Mesenchymal stem cell (in vitro differentiated cells and primary cell): ENCODE data around the gene GRB14.

Source experiments
- DNase-seq: peaks from one replicate; pipeline ENCODE4 v3.0.0-alpha.2; 2013
- H2AFZ ChIP-seq: one replicate; pipeline ENCODE4 v1.6.1; 2013; ENCODE audit warnings: low read depth, mild to moderate bottlenecking, control low read depth, inconsistent platforms, low read length, moderate library complexity
- H2AK5ac ChIP-seq: 2 replicates; pipeline ENCODE4 v1.6.1; 2013; ENCODE audit warnings: low read length, moderate library complexity, mild to moderate bottlenecking, inconsistent platforms; ENCODE audit not compliant: severe bottlenecking
- H2BK120ac ChIP-seq: one replicate; pipeline ENCODE4 v1.6.1; 2013; ENCODE audit warnings: low read depth, mild to moderate bottlenecking, inconsistent platforms, low read length, moderate library complexity
- H2BK12ac ChIP-seq, 2 experiments: one replicate each; pipeline ENCODE4 v1.6.1; 2013; ENCODE audit warnings: inconsistent platforms in 2 of 2, low read length in 2 of 2, mild to moderate bottlenecking in 2 of 2, moderate library complexity in 2 of 2, control low read depth in 1 of 2
- H2BK15ac ChIP-seq: one replicate; pipeline ENCODE4 v1.6.1; 2013; ENCODE audit warnings: mild to moderate bottlenecking, low read depth, inconsistent platforms; ENCODE audit not compliant: poor library complexity, severe bottlenecking
- H2BK5ac ChIP-seq: 2 replicates; pipeline ENCODE4 v1.6.1; 2013; ENCODE audit warnings: low read depth, mild to moderate bottlenecking, low read length, control low read depth, inconsistent platforms; ENCODE audit not compliant: poor library complexity, severe bottlenecking
- H3K14ac ChIP-seq, 2 experiments: one replicate each; pipeline ENCODE4 v1.6.1; 2013; ENCODE audit warnings: inconsistent platforms in 2 of 2, low read length in 2 of 2, control low read depth in 1 of 2, mild to moderate bottlenecking in 1 of 2, moderate library complexity in 1 of 2
- H3K18ac ChIP-seq, 2 experiments: one replicate each; pipeline ENCODE4 v1.6.1; 2013; ENCODE audit warnings: inconsistent platforms in 2 of 2, low read length in 2 of 2, control low read depth in 1 of 2, low read depth in 1 of 2, mild to moderate bottlenecking in 1 of 2
- H3K23ac ChIP-seq, 2 experiments: one replicate each; pipeline ENCODE4 v1.6.1; 2013; ENCODE audit warnings: inconsistent platforms in 2 of 2, low read length in 2 of 2, mild to moderate bottlenecking in 2 of 2, moderate library complexity in 2 of 2, control low read depth in 1 of 2
- H3K27ac ChIP-seq: 2 replicates; pipeline ENCODE4 v1.5.1; 2013; ENCODE audit warnings: mild to moderate bottlenecking, moderate library complexity, low read length, control low read depth, inconsistent platforms; ENCODE audit not compliant: poor library complexity, severe bottlenecking
- H3K27me3 ChIP-seq, 2 experiments: 2 replicates each; pipeline versions ENCODE4 v1.6.1 to v1.7.0; 2013; ENCODE audit warnings: low read length in 2 of 2, mild to moderate bottlenecking in 2 of 2, moderate library complexity in 2 of 2, control low read depth in 1 of 2, inconsistent platforms in 1 of 2; ENCODE audit not compliant: control insufficient read depth in 1 of 2, insufficient read depth in 1 of 2
- H3K36me3 ChIP-seq, 2 experiments: 2 replicates each; pipeline versions ENCODE4 v1.6.1 to v1.7.0; 2013; ENCODE audit warnings: low read length in 2 of 2, control low read depth in 1 of 2, inconsistent platforms in 1 of 2, low read depth in 1 of 2, mild to moderate bottlenecking in 1 of 2; ENCODE audit not compliant: insufficient read depth in 2 of 2, control insufficient read depth in 1 of 2
- H3K4ac ChIP-seq, 2 experiments: one replicate each; pipeline ENCODE4 v1.6.1; 2013; ENCODE audit warnings: inconsistent platforms in 2 of 2, low read length in 2 of 2, mild to moderate bottlenecking in 2 of 2, moderate library complexity in 2 of 2, control low read depth in 1 of 2, low read depth in 1 of 2
- H3K4me1 ChIP-seq: 2 replicates; pipeline ENCODE4 v1.6.1; 2013; ENCODE audit warnings: low read depth, low read length, control low read depth; ENCODE audit not compliant: control insufficient read depth, insufficient read depth
- H3K4me2 ChIP-seq: 2 replicates; pipeline ENCODE4 v1.6.1; 2013; ENCODE audit warnings: low read length, mild to moderate bottlenecking, inconsistent platforms; ENCODE audit not compliant: poor library complexity, severe bottlenecking
- H3K4me3 ChIP-seq, 2 experiments: 2 replicates each; pipeline versions ENCODE4 v1.5.1 to v1.7.0; 2013; ENCODE audit warnings: low read length in 2 of 2, mild to moderate bottlenecking in 2 of 2, control low read depth in 1 of 2, low read depth in 1 of 2; ENCODE audit not compliant: insufficient read depth in 1 of 2
- H3K79me1 ChIP-seq: replicated peaks from 2 replicates; pipeline ENCODE4 v1.6.1; 2013; ENCODE audit warnings: mild to moderate bottlenecking, control low read depth, low read length, inconsistent platforms; ENCODE audit not compliant: poor library complexity, severe bottlenecking
- H3K9ac ChIP-seq: 2 replicates; pipeline ENCODE4 v1.7.0; 2013; ENCODE audit warnings: mild to moderate bottlenecking, low read length, moderate library complexity
- H3K9me3 ChIP-seq: 2 replicates; pipeline ENCODE4 v1.7.0; 2013; ENCODE audit warnings: mild to moderate bottlenecking, low read length; ENCODE audit not compliant: control insufficient read depth
- H4K8ac ChIP-seq: one replicate; pipeline ENCODE4 v1.6.1; 2013; ENCODE audit warnings: inconsistent platforms, mild to moderate bottlenecking, low read length, moderate library complexity
- H4K91ac ChIP-seq: one replicate; pipeline ENCODE4 v1.6.1; 2013; ENCODE audit warnings: mild to moderate bottlenecking, low read length, inconsistent platforms
- WGBS: methylation state at CpG from one replicate; pipeline ENCODE4 v1.1.7; 2013; ENCODE audit warnings: mixed read lengths; 5-methylcytosine and 5-hydroxymethylcytosine counted together

The GRB14 gene

DNA sequence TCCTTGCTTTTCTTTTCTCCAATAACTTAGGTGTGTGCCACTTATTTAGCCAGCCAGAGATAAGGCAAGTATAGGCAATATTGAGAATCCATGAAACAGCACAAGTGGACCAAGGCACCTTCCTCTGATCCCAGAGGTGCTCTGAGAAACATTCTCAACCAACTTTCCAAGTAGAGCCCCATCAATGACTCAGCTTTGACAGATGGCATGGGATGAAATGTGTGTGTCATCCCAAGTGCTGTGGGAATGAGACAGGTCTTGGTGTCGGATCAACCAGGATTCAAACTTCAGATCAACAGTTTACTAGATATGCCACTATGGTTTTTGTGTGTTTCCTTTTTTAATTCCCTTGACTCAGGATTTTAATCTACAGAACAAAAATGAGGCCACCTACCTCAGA is 164.0 kb downstream of the GRB14 start:
- no peak overlapping the region for H3K4me2 ChIP-seq
- no peak overlapping the region for H3K9ac ChIP-seq
- no peak for DNase-seq
- no peak overlapping the region for H3K4me3 ChIP-seq
- no peak overlapping the region for H2BK5ac ChIP-seq
- H3K27me3 ChIP-seq, result no peaks in the 10 kb centered on the region
- 88% methylated on average over 1 of the region's 1 CpG for WGBS
- H3K27ac ChIP-seq, result no peak overlapping the region
- H3K18ac ChIP-seq, result no peak overlapping the region
- H4K8ac ChIP-seq, result no peak overlapping the region
- no peak overlapping the region for H2BK120ac ChIP-seq
- no peak overlapping the region for H4K91ac ChIP-seq
- H3K9me3 ChIP-seq, result no peaks in the 10 kb centered on the region
- no peaks in the 10 kb centered on the region for H3K36me3 ChIP-seq
- H3K23ac ChIP-seq, result no peak overlapping the region
- no peak overlapping the region for H2AFZ ChIP-seq
- H3K14ac ChIP-seq, result no peak overlapping the region
- H3K4ac ChIP-seq, result no peak overlapping the region
- H2AK5ac ChIP-seq, result no peak overlapping the region
- no peaks in the 10 kb centered on the region for H3K79me1 ChIP-seq
- no peaks in the 10 kb centered on the region for H3K4me1 ChIP-seq
- no peak overlapping the region for H2BK15ac ChIP-seq
- no peak overlapping the region for H2BK12ac ChIP-seq

DNA sequence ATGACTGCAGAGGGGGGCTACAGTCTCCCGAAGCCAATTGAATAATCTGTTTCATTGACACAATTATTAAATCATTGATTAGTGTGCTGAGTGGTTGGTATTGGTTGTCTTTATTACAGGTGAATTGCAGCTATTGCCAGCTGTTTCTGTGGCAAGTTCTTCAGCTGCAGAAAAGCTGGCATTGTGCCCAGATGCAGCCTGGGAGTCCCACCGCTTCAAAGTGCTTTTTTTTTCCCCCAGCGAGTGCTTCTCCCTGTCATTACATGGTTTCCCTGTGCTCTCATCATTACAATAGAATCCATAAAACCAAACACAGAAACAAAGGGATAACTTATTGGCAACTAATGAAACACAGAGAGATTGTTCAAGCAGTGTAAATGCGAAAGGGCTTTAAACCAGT is 164.7 kb downstream of the GRB14 start:
- no peaks in the 10 kb centered on the region for H3K9me3 ChIP-seq
- no peaks in the 10 kb centered on the region for H3K36me3 ChIP-seq
- no peak overlapping the region for H3K27ac ChIP-seq
- H4K8ac ChIP-seq, result no peak overlapping the region
- H2BK12ac ChIP-seq, result no peak overlapping the region
- H2AK5ac ChIP-seq, result no peak overlapping the region
- no peak overlapping the region for H2BK15ac ChIP-seq
- 79% methylated on average over 4 of the region's 4 CpGs for WGBS
- H3K14ac ChIP-seq, result no peak overlapping the region
- no peak for DNase-seq
- no peak overlapping the region for H3K23ac ChIP-seq
- no peak overlapping the region for H4K91ac ChIP-seq
- H3K9ac ChIP-seq, result no peak overlapping the region
- H2AFZ ChIP-seq, result no peak overlapping the region
- H2BK5ac ChIP-seq, result no peak overlapping the region
- H3K79me1 ChIP-seq, result no peaks in the 10 kb centered on the region
- H3K18ac ChIP-seq, result no peak overlapping the region
- H3K4me2 ChIP-seq, result no peak overlapping the region
- no peak overlapping the region for H2BK120ac ChIP-seq
- H3K4me3 ChIP-seq, result no peak overlapping the region
- no peak overlapping the region for H3K4ac ChIP-seq
- H3K27me3 ChIP-seq, result no peaks in the 10 kb centered on the region
- H3K4me1 ChIP-seq, result no peaks in the 10 kb centered on the region

DNA sequence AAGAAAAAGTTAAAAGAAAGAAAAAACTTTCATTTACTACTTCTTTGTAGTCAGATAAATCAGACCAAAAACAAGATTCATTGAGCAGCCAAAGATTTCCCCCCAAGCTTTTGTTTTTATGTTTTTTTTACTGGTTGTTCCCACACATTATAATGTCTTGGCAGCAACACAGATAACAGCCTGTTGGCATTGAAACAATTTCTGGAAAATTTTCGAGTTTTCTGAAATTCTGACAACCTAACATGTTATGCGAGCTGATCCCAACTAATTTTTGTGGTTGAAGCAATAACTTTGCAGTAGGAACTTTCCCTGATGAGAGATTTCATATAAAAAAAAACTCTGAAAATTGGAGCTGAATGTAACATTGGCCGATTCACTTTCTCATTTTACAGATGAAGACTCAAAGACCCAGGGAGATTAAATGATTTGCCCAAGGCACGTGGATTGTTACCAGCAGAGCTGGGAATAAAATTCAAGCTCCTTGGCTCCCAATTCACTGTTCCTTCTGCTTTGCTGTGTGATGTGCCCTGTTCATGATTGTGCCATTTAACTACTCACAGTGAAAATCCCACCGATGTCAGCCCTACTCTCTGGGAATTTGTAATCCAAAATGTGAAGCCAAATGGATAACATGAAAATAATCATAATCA is 167.5 kb downstream of the GRB14 start:
- H4K91ac ChIP-seq, result no peak overlapping the region
- 77% methylated on average over 4 of the region's 5 CpGs for WGBS
- no peak overlapping the region for H3K4me2 ChIP-seq
- no peak for DNase-seq
- no peaks in the 10 kb centered on the region for H3K79me1 ChIP-seq
- H2AFZ ChIP-seq, result no peak overlapping the region
- no peak overlapping the region for H3K27ac ChIP-seq
- no peak overlapping the region for H2BK12ac ChIP-seq
- H3K9me3 ChIP-seq, result no peaks in the 10 kb centered on the region
- H4K8ac ChIP-seq, result no peak overlapping the region
- no peak overlapping the region for H3K4ac ChIP-seq
- no peak overlapping the region for H2AK5ac ChIP-seq
- no peak overlapping the region for H2BK15ac ChIP-seq
- H3K18ac ChIP-seq, result no peak overlapping the region
- H3K9ac ChIP-seq, result no peak overlapping the region
- no peaks in the 10 kb centered on the region for H3K36me3 ChIP-seq
- no peak overlapping the region for H3K14ac ChIP-seq
- H3K27me3 ChIP-seq, result no peaks in the 10 kb centered on the region
- no peak overlapping the region for H2BK5ac ChIP-seq
- H3K4me3 ChIP-seq, result no peak overlapping the region
- no peak overlapping the region for H3K23ac ChIP-seq
- H2BK120ac ChIP-seq, result no peak overlapping the region
- H3K4me1 ChIP-seq, result no peaks in the 10 kb centered on the region

DNA sequence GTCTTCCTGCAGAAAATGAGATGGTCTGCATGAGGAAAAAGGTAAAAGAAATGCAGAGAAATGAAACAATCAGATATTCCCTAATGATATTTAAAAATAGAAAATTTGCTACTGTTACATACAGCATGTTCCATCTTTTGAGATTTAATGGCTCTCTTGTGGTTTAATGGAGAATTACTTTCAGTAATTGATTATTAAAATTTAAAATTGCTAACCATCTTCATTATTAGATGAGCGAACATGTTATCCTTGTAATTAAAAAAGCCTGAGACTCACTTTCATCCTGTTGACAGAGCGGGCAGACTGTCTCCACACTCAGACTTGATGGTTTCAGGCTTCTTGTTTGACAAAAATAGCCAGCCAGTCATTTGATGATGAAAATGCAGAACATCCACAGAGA is 171.0 kb downstream of the GRB14 start:
- Histone ChIP-seq H3K4ac (no peak overlapping the region), H2BK5ac (no peak overlapping the region), H3K4me3 (no peak overlapping the region), H2AK5ac (no peak overlapping the region), H3K9me3 (no peaks in the 10 kb centered on the region), H3K79me1 (no peaks in the 10 kb centered on the region), H4K91ac (no peak overlapping the region), H3K14ac (no peak overlapping the region), H2BK12ac (no peak overlapping the region), H3K36me3 (no peaks in the 10 kb centered on the region), H3K4me1 (no peaks in the 10 kb centered on the region), H3K23ac (no peak overlapping the region), H3K9ac (no peak overlapping the region), H4K8ac (no peak overlapping the region), H3K27me3 (no peaks in the 10 kb centered on the region), H2BK15ac (no peak overlapping the region), H3K4me2 (no peak overlapping the region), H2AFZ (no peak overlapping the region), H2BK120ac (no peak overlapping the region), H3K18ac (no peak overlapping the region), H3K27ac (no peak overlapping the region)
- DNase-seq, result no peak
- WGBS, result 91% methylated on average over 2 of the region's 2 CpGs
